HG03558 (cell line): ENCODE measurements around the gene NEFH.
"Not testable (repeated sequence)": the region's sequence is repeated elsewhere in the genome, so short reads cannot be mapped to it uniquely, and the experiment has no call there.

ENCODE experiments used
- ATAC-seq: cut with Tn5 transposase; IDR thresholded peaks from one replicate; pipeline ENCODE4 v1.9.1; 2021; ENCODE audit warnings: moderate number of reproducible peaks; ENCODE audit not compliant: unreplicated experiment; ENCODE audit errors: extremely low read depth

The NEFH gene

GRCh38 chr22:29489127-29489780 lies 9.2 kb downstream of the NEFH start:
- ATAC-seq: not testable (repeated sequence)

- no peak for ATAC-seq
These were observed 11.0 kb downstream of the NEFH start for GRCh38 chr22:29491012-29491411.

GRCh38 chr22:29493636-29494035 lies 13.6 kb downstream of the NEFH start:
- ATAC-seq: no peak

- ATAC-seq: no peak
These were observed 19.8 kb downstream of the NEFH start for GRCh38 chr22:29499852-29500251.

GRCh38 chr22:29503811-29504372 lies 23.9 kb downstream of the NEFH start:
- no peak for ATAC-seq

- ATAC-seq: no peak
These were observed 29.3 kb downstream of the NEFH start for GRCh38 chr22:29509298-29509697.

- ATAC-seq: no peak
These were observed 29.8 kb downstream of the NEFH start for GRCh38 chr22:29509815-29510214.

- ATAC-seq: no peak
These were observed 30.5 kb downstream of the NEFH start for GRCh38 chr22:29510542-29510941.

- ATAC-seq: no peak
These were observed 31.3 kb downstream of the NEFH start for GRCh38 chr22:29511126-29511862.

GRCh38 chr22:29512031-29512430 lies 32.0 kb downstream of the NEFH start:
- no peak for ATAC-seq

GRCh38 chr22:29517215-29517908 lies 37.3 kb downstream of the NEFH start:
- ATAC-seq: no peak

- ATAC-seq: no peak
These were observed 38.4 kb downstream of the NEFH start for GRCh38 chr22:29518427-29518826.

- ATAC-seq: no peak
These were observed 40.0 kb downstream of the NEFH start for GRCh38 chr22:29519996-29520395.

GRCh38 chr22:29520851-29521250 lies 40.8 kb downstream of the NEFH start:
- no peak for ATAC-seq

GRCh38 chr22:29521526-29521925 lies 41.5 kb downstream of the NEFH start:
- no peak for ATAC-seq

- no peak for ATAC-seq
These were observed 43.7 kb downstream of the NEFH start for GRCh38 chr22:29523761-29524160.

- no peak for ATAC-seq
These were observed 44.6 kb downstream of the NEFH start for GRCh38 chr22:29524442-29525191.

- ATAC-seq: no peak
These were observed 48.1 kb downstream of the NEFH start for GRCh38 chr22:29528144-29528543.

GRCh38 chr22:29530716-29531115 lies 50.7 kb downstream of the NEFH start:
- no peak for ATAC-seq

- ATAC-seq: no peak
These were observed 51.4 kb downstream of the NEFH start for GRCh38 chr22:29531419-29531818.
